ENCODE measurements around the gene TMEM72. TPM values are rescaled to one million over a fixed set of nuclear protein-coding genes. Genes with fewer than 3 reads are reported as not detected.

Gene TMEM72
- total RNA-seq, 1 donor from 2014 or later, result not detected

DNA sequence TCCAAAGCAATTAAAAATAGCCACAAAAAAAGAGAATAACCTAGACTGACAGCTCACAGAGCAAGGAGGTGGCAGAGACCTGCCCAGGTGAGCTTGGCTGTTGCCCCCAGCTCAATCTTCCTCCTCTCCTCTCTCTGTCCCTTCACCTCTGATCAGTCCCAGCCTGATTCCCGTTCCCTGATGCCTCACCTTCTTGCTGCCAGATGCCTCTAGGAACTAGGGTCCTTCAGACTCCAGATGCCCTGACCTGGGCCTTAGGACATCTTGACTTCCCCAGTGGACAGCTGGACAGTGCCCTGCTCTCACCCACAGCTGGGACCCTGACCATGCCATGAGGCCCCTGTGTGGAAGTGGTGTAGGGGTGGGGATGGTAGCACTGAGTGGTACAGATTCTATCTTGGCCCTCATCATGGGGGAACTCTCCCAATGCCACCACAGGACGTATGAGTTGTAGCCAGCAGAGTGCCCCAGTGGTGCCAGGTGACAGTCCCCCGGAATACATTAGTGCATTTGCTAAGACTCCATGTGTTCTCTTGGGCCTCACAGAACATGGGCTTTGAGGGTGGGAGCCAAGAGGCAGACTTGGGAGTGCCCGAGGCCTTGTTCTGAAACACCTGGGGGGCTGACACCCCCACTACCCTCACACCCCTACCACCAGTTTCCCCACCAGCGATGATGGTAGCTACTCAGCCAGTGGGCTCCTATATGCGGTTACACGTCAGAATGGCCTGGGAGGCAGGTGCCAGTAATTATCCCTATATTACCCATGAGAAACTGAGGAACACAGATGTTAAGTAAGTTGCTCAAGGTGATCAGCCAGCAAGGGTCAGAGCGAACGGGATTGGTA, 65.4 kb downstream of the TMEM72 start:
- no peaks in the 10 kb centered on the region for H3K9me3 ChIP-seq (replicated peaks)
- H3K27me3 ChIP-seq (ENCODE audit: low read depth), result no peaks in the 10 kb centered on the region
- H3K36me3 ChIP-seq, result peaks cover 46% of the 10 kb centered on the region
- intact Hi-C loops (cut with micrococcal nuclease), result loop anchor here (5.0 kb wide), 1 partner anchor 44 kb away; no protein-coding TSS in a partner anchor
- peaks cover 95% of the 10 kb centered on the region for H3K4me1 ChIP-seq
- DNase-seq, result no peak
- H3K27ac ChIP-seq (replicated peaks), result peak overlapping the region; percentile 96
- TF ChIP-seq, protein P1, sequence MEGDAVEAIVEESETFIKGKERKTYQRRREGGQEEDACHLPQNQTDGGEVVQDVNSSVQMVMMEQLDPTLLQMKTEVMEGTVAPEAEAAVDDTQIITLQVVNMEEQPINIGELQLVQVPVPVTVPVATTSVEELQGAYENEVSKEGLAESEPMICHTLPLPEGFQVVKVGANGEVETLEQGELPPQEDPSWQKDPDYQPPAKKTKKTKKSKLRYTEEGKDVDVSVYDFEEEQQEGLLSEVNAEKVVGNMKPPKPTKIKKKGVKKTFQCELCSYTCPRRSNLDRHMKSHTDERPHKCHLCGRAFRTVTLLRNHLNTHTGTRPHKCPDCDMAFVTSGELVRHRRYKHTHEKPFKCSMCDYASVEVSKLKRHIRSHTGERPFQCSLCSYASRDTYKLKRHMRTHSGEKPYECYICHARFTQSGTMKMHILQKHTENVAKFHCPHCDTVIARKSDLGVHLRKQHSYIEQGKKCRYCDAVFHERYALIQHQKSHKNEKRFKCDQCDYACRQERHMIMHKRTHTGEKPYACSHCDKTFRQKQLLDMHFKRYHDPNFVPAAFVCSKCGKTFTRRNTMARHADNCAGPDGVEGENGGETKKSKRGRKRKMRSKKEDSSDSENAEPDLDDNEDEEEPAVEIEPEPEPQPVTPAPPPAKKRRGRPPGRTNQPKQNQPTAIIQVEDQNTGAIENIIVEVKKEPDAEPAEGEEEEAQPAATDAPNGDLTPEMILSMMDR (IDR thresholded peaks at IDR 0.05; ENCODE audit: borderline replicate concordance), result no peak
- peak overlapping the region; percentile 90 for H3K4me3 ChIP-seq

DNA sequence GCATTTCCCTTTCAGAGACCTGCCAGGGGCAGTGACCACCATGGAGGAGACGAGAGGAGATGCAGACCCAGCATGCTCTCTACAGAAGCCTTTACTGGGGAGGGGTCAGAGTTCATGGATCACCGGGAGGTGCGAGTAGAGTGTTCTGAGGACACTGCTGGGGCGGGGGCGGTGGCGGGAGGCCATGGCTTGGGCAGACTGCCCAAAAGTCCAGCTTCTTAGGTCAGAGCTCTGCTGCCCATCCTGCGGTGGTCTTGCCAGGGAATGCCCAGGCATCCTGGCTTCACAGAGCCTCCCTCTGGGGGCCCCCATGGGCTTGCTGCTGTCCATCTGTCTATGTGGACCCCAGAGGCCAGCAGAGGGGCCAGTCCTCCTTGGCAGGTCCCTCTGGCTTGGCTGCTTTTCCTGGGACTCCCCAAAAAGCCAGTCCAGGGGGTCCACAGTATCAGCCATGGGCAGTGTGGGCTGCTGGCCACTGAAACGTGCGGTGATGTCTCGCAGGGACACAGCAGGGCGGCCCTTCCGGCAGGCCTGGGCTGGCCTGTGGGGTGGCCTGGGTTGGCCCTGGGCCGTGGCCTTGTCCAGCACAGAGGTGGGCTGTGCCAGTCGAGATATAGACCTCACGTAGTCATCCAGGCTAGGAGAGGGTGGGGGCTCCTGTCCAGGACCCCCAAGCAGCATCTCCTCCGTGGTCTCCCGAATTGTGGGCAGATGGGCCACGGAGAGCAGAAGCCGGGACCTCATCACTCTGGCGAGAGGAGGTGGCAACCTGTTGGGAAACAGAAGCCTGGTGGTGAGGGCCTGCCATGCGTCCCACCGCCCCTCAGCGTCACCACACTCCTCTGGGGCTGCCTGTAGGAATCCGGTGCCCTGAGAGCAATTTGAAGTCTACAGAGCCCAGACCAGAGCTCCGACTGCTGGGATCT, 66.4 kb downstream of the TMEM72 start:
- Histone ChIP-seq H3K27me3 (ENCODE audit: low read depth) (no peaks in the 10 kb centered on the region), H3K36me3 (peaks cover 38% of the 10 kb centered on the region), H3K27ac (replicated peaks) (peak overlapping the region; percentile 96), H3K4me3 (peak overlapping the region; percentile 90), H3K4me1 (peaks cover 100% of the 10 kb centered on the region), H3K9me3 (replicated peaks) (no peaks in the 10 kb centered on the region)
- intact Hi-C loops (cut with micrococcal nuclease), result loop anchor here (5.0 kb wide), 1 partner anchor 45 kb away; no protein-coding TSS in a partner anchor
- DNase-seq, result no peak
- TF ChIP-seq, protein P1 (IDR thresholded peaks at IDR 0.05; ENCODE audit: borderline replicate concordance), result peak; percentile 24

DNA sequence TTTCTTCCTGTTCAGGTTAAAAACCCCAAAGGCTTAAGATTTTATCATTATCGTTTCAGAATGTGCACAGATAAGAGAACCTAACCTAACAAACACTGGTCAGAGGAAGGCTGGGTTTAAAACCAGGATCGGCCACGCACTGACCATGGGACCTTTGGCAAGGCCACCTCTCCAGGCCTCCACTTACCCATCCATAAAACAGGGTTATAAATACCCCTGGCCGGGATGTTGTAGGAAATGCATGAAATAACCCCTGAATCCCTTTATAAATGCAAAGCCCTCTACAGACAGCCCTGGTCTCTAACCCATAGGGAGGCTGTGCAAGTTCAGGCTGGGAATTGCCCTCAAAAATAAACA, 67.1 kb downstream of the TMEM72 start:
- H3K4me1 ChIP-seq, result peaks cover 100% of the 10 kb centered on the region
- H3K4me3 ChIP-seq, result peak overlapping the region; percentile 90
- peaks cover 38% of the 10 kb centered on the region for H3K36me3 ChIP-seq
- peak overlapping the region; percentile 96 for H3K27ac ChIP-seq (replicated peaks)
- intact Hi-C loops (cut with micrococcal nuclease), result loop anchor here (5.0 kb wide), 1 partner anchor 46 kb away; no protein-coding TSS in a partner anchor
- DNase-seq, result no peak
- H3K27me3 ChIP-seq (ENCODE audit: low read depth), result no peaks in the 10 kb centered on the region
- TF ChIP-seq, protein P1 (IDR thresholded peaks at IDR 0.05; ENCODE audit: borderline replicate concordance), result no peak
- no peaks in the 10 kb centered on the region for H3K9me3 ChIP-seq (replicated peaks)

DNA sequence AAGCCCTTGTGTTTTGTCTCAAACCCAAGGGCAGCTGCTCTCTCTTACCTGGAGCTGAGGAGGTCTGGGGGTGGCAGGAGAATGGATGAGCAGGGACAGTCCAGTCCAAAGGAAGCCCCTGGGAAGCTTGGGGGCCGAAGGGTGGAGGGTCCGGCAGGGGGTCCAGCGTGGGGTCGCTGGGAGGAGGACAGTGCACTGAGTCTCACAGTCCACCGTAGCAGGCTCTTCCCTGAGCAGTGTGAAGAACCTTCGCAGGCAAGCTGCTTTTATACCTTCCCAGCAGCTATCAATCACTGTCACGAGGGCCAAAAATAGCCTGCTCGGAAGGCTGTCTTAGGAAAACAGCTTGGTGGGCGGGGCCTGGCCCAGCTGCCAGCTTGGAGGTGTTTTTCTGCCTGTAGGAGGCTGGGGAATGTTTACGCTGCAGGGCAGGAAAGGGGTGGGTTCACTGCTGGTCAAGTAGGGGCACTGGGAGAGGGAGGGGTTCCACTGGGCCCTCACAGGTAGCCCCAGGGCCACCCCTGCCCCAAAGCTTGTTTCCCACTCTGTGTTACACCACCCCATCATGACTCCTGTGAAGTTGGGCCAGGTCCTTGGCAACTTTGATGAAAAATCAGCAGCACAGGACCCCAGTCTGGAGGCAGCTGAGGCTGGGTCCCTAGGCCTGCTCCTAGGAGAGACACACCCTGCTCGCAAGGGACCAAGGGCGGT, 67.6 kb downstream of the TMEM72 start, which contains the start of gene DEPP1:
Gene DEPP1 (minus strand): TSS at position 240 of the 711 bp plus-strand sequence. CDS start 779 bp downstream, outside the sequence.
- TF ChIP-seq, protein P1 (IDR thresholded peaks at IDR 0.05; ENCODE audit: borderline replicate concordance), result peak; percentile 51
- Histone ChIP-seq H3K4me3 (peak within 1 kb of the TSS; percentile 90), H3K36me3 (peaks cover 38% of the 10 kb centered on the region), H3K27ac (replicated peaks) (peak within 1 kb of the TSS; percentile 96), H3K9me3 (replicated peaks) (no peaks in the 10 kb centered on the region), H3K4me1 (peaks cover 100% of the 10 kb centered on the region), H3K27me3 (ENCODE audit: low read depth) (no peaks in the 10 kb centered on the region)
- peak; percentile 92 for DNase-seq
- intact Hi-C loops (cut with micrococcal nuclease), result loop anchor here (5.0 kb wide), 1 partner anchor 46 kb away; no protein-coding TSS in a partner anchor
